ENCODE data around the gene ZNF57. TPM values are rescaled to one million over a fixed set of nuclear protein-coding genes. Genes with fewer than 3 reads are reported as not detected.

ZNF57 gene
- total and polyA plus RNA-seq, 2 of the 13 experiments (the other 11 are each of a cell fraction or from before 2014, with no cell fraction given) = 6.6 to 17.5 TPM

DNA sequence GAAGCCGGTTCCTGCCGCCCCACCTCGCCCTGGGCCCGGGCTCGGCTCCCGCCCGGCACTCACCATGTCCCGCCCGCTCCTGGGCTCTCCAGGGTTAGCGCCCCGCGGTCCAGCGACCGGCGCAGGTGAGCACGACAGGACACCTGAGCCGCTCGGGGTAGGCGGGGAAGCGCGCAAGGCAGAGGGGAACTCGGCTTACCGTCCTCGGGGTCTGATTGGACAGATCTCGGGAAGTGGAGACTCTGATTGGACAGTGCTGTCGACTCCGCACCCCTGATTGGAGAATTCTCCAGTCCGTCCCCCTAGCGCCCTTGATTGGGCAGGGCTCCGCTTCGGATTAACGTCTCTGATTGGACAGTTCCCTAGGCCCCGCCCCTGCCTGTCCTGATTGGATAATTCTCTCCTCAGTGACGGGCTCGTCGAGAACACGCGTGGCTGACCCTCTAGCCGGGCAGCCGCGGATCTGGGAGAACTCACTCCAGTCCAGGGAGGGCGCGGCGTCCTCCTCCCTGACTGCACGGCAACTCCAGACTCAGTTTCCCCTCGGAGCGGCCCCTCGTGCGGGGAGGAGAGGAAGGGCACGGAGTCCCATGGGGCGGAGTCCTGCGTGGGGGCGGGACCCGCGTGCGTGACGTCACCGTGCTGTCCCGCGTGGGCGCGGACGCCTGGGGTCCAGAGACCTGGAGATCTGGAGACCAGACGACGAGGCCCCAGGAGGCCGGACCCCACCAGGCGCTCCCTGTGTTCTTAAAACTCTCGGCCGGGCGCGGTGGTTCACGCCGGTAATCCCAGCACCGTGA is 44.2 kb downstream of the ZNF57 start, which contains the start of gene ZNF77 (continued):
- TF ChIP-seq, protein P1, sequence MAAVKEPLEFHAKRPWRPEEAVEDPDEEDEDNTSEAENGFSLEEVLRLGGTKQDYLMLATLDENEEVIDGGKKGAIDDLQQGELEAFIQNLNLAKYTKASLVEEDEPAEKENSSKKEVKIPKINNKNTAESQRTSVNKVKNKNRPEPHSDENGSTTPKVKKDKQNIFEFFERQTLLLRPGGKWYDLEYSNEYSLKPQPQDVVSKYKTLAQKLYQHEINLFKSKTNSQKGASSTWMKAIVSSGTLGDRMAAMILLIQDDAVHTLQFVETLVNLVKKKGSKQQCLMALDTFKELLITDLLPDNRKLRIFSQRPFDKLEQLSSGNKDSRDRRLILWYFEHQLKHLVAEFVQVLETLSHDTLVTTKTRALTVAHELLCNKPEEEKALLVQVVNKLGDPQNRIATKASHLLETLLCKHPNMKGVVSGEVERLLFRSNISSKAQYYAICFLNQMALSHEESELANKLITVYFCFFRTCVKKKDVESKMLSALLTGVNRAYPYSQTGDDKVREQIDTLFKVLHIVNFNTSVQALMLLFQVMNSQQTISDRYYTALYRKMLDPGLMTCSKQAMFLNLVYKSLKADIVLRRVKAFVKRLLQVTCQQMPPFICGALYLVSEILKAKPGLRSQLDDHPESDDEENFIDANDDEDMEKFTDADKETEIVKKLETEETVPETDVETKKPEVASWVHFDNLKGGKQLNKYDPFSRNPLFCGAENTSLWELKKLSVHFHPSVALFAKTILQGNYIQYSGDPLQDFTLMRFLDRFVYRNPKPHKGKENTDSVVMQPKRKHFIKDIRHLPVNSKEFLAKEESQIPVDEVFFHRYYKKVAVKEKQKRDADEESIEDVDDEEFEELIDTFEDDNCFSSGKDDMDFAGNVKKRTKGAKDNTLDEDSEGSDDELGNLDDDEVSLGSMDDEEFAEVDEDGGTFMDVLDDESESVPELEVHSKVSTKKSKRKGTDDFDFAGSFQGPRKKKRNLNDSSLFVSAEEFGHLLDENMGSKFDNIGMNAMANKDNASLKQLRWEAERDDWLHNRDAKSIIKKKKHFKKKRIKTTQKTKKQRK (IDR thresholded peaks at IDR 0.05; ENCODE audit: low read length) = peak; percentile 79
- TF ChIP-seq MXD4 (CRISPR knock-in tag; IDR thresholded peaks at IDR 0.05) (peak; percentile 92), ISL2 (CRISPR knock-in tag; IDR thresholded peaks at IDR 0.05) (peak; percentile 37; the same call in 1 of the 2 replicates), ZNF549 (CRISPR knock-in tag; IDR thresholded peaks at IDR 0.05) (no peak), ZNF343 (CRISPR knock-in tag; IDR thresholded peaks at IDR 0.05) (no peak; the same call in 1 of the 2 replicates), RBM39 (IDR thresholded peaks at IDR 0.05; ENCODE audit: low read depth, low read length, poor library complexity, severe bottlenecking) (peak; percentile 93), MAFF (IDR thresholded peaks at IDR 0.05; ENCODE audit: low read depth, low read length) (no peak), EED (CRISPR knock-in tag; IDR thresholded peaks at IDR 0.05) (no peak), ZNF766 (CRISPR knock-in tag; IDR thresholded peaks at IDR 0.05; ENCODE audit: borderline replicate concordance) (peak; percentile 52; the same call in 1 of the 2 replicates), ZNF460 (CRISPR knock-in tag; IDR thresholded peaks at IDR 0.05; ENCODE audit: borderline replicate concordance) (no peak), FLYWCH1 (CRISPR knock-in tag; IDR thresholded peaks at IDR 0.05) (no peak), KLF11 (CRISPR knock-in tag; IDR thresholded peaks at IDR 0.05) (no peak; the same call in 1 of the 2 replicates)
- TF ChIP-seq, protein P2, sequence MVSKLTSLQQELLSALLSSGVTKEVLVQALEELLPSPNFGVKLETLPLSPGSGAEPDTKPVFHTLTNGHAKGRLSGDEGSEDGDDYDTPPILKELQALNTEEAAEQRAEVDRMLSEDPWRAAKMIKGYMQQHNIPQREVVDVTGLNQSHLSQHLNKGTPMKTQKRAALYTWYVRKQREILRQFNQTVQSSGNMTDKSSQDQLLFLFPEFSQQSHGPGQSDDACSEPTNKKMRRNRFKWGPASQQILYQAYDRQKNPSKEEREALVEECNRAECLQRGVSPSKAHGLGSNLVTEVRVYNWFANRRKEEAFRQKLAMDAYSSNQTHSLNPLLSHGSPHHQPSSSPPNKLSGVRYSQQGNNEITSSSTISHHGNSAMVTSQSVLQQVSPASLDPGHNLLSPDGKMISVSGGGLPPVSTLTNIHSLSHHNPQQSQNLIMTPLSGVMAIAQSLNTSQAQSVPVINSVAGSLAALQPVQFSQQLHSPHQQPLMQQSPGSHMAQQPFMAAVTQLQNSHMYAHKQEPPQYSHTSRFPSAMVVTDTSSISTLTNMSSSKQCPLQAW (CRISPR knock-in tag; IDR thresholded peaks at IDR 0.05) = peak; percentile 67; the same call in 1 of the 2 replicates
- TF ChIP-seq, protein P3, sequence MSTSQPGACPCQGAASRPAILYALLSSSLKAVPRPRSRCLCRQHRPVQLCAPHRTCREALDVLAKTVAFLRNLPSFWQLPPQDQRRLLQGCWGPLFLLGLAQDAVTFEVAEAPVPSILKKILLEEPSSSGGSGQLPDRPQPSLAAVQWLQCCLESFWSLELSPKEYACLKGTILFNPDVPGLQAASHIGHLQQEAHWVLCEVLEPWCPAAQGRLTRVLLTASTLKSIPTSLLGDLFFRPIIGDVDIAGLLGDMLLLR (CRISPR knock-in tag; IDR thresholded peaks at IDR 0.05) = no peak; the same call in 1 of the 2 replicates
- TF ChIP-seq, protein P4, sequence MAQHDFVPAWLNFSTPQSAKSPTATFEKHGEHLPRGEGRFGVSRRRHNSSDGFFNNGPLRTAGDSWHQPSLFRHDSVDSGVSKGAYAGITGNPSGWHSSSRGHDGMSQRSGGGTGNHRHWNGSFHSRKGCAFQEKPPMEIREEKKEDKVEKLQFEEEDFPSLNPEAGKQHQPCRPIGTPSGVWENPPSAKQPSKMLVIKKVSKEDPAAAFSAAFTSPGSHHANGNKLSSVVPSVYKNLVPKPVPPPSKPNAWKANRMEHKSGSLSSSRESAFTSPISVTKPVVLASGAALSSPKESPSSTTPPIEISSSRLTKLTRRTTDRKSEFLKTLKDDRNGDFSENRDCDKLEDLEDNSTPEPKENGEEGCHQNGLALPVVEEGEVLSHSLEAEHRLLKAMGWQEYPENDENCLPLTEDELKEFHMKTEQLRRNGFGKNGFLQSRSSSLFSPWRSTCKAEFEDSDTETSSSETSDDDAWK (CRISPR knock-in tag; IDR thresholded peaks at IDR 0.05) = no peak
- TF ChIP-seq, protein P5, sequence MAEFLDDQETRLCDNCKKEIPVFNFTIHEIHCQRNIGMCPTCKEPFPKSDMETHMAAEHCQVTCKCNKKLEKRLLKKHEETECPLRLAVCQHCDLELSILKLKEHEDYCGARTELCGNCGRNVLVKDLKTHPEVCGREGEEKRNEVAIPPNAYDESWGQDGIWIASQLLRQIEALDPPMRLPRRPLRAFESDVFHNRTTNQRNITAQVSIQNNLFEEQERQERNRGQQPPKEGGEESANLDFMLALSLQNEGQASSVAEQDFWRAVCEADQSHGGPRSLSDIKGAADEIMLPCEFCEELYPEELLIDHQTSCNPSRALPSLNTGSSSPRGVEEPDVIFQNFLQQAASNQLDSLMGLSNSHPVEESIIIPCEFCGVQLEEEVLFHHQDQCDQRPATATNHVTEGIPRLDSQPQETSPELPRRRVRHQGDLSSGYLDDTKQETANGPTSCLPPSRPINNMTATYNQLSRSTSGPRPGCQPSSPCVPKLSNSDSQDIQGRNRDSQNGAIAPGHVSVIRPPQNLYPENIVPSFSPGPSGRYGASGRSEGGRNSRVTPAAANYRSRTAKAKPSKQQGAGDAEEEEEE (CRISPR knock-in tag; IDR thresholded peaks at IDR 0.05; ENCODE audit: borderline replicate concordance) = no peak
- TF ChIP-seq, protein P6, sequence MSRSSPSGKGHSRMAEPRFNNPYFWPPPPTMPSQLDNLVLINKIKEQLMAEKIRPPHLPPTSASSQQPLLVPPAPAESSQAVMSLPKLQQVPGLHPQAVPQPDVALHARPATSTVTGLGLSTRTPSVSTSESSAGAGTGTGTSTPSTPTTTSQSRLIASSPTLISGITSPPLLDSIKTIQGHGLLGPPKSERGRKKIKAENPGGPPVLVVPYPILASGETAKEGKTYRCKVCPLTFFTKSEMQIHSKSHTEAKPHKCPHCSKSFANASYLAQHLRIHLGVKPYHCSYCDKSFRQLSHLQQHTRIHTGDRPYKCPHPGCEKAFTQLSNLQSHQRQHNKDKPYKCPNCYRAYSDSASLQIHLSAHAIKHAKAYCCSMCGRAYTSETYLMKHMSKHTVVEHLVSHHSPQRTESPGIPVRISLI (CRISPR knock-in tag; IDR thresholded peaks at IDR 0.05; ENCODE audit: borderline replicate concordance) = no peak
